HG03439 (cell line): ENCODE results near the gene PRTN3.
A peak's percentile ranks its signal among the peaks of the same experiment; 100 is the strongest.
"Not testable (repeated sequence)": the region's sequence is repeated elsewhere in the genome, so short reads cannot be mapped to it uniquely, and the experiment has no call there.

Source experiments
- ATAC-seq: cut with Tn5 transposase; IDR thresholded peaks from one replicate; pipeline ENCODE4 v1.9.1; 2021; ENCODE audit warnings: mild to moderate bottlenecking, moderate library complexity; ENCODE audit not compliant: unreplicated experiment

Gene PRTN3

GRCh38 chr19:878751-879561, 38.2 kb downstream of the PRTN3 start:
- ATAC-seq, result not testable (repeated sequence)

GRCh38 chr19:879711-880438, 39.1 kb downstream of the PRTN3 start:
- no peak for ATAC-seq

GRCh38 chr19:881385-882071, 40.7 kb downstream of the PRTN3 start:
- no peak for ATAC-seq

- ATAC-seq, result no peak
Observed at GRCh38 chr19:882871-883497, 42.2 kb downstream of the PRTN3 start.

- no peak for ATAC-seq
Observed at GRCh38 chr19:883661-884211, 42.9 kb downstream of the PRTN3 start.

- ATAC-seq, result no peak
Observed at GRCh38 chr19:884420-885211, 43.8 kb downstream of the PRTN3 start.

- ATAC-seq, result no peak
Observed at GRCh38 chr19:885536-886224, 44.9 kb downstream of the PRTN3 start.

GRCh38 chr19:887072-887471, 46.3 kb downstream of the PRTN3 start:
- ATAC-seq, result no peak

- ATAC-seq, result no peak
Observed at GRCh38 chr19:887599-887998, 46.8 kb downstream of the PRTN3 start.

- no peak for ATAC-seq
Observed at GRCh38 chr19:888581-889385, 48.0 kb downstream of the PRTN3 start.

- no peak for ATAC-seq
Observed at GRCh38 chr19:889662-890295, 49.0 kb downstream of the PRTN3 start.

GRCh38 chr19:890831-891230, 50.0 kb downstream of the PRTN3 start:
- no peak for ATAC-seq

- ATAC-seq, result not testable (repeated sequence)
Observed at GRCh38 chr19:891421-892200, 50.8 kb downstream of the PRTN3 start.

GRCh38 chr19:892243-892893, 51.6 kb downstream of the PRTN3 start:
- ATAC-seq, result peak; percentile 9

GRCh38 chr19:892894-893689, 52.3 kb downstream of the PRTN3 start, which contains the start of the genes MED16 and RNU6-9:
MED16 (minus strand) TSS chr19:893187; CDS start chr19:891131, 2,056 bp downstream.
RNU6-9 (plus strand) TSS chr19:893484.
- peak; percentile 76 for ATAC-seq

- no peak for ATAC-seq
Observed at GRCh38 chr19:896434-896833, 55.6 kb downstream of the PRTN3 start.
